ENCODE results near the gene BOLA3.

GRCh38 chr2:74102516-74102915, 45.2 kb downstream of the BOLA3 start:
- TF ChIP-seq CTCF (conservative IDR thresholded peaks at IDR 0.05 in 1 of 2, IDR thresholded peaks at IDR 0.05 in 1 of 2; ENCODE audit: low read depth in 1 of 2, low read length in 2 of 2) (no peak), EZH2 (IDR thresholded peaks at IDR 0.05; ENCODE audit: low read length, missing control alignments) (no peak)

Data from fibroblast of lung (primary cell).